KG1 (cell line): Measurements from ENCODE around the gene C2orf49.
A peak's percentile ranks its signal among the peaks of the same experiment; 100 is the strongest.

Experiments
- DNase-seq: peaks from one replicate; lab custom pipeline; 2025; lab: John Stamatoyannopoulos, UW

C2orf49 gene

GRCh38 chr2:105362862-105363591 lies 25.7 kb downstream of the C2orf49 start:
- DNase-seq = no peak

- DNase-seq = no peak
These were observed 27.2 kb downstream of the C2orf49 start for GRCh38 chr2:105364436-105365139.

GRCh38 chr2:105365206-105365605 lies 27.9 kb downstream of the C2orf49 start:
- DNase-seq = no peak

GRCh38 chr2:105368759-105369408 lies 31.5 kb downstream of the C2orf49 start:
- no peak for DNase-seq

GRCh38 chr2:105369777-105370690 lies 32.7 kb downstream of the C2orf49 start:
- peak; percentile 16 for DNase-seq

- DNase-seq = no peak
These were observed 33.8 kb downstream of the C2orf49 start for GRCh38 chr2:105371156-105371555.

- DNase-seq = no peak
These were observed 34.5 kb downstream of the C2orf49 start for GRCh38 chr2:105371810-105372209.

GRCh38 chr2:105373344-105373781 lies 36.0 kb downstream of the C2orf49 start:
- no peak for DNase-seq

- DNase-seq = no peak
These were observed 36.6 kb downstream of the C2orf49 start for GRCh38 chr2:105373895-105374401.

- DNase-seq = no peak
These were observed 37.7 kb downstream of the C2orf49 start for GRCh38 chr2:105375001-105375561.

- DNase-seq = no peak
These were observed 38.7 kb downstream of the C2orf49 start for GRCh38 chr2:105376010-105376409.

GRCh38 chr2:105376789-105377240 lies 39.5 kb downstream of the C2orf49 start:
- no peak for DNase-seq

GRCh38 chr2:105377871-105378270 lies 40.5 kb downstream of the C2orf49 start:
- DNase-seq = no peak

GRCh38 chr2:105378276-105378840 lies 41.0 kb downstream of the C2orf49 start:
- no peak for DNase-seq

GRCh38 chr2:105378921-105379383 lies 41.6 kb downstream of the C2orf49 start:
- no peak for DNase-seq

- DNase-seq = peak; percentile 11
These were observed 42.4 kb downstream of the C2orf49 start for GRCh38 chr2:105379741-105380186.

GRCh38 chr2:105380432-105381100 lies 43.2 kb downstream of the C2orf49 start:
- DNase-seq = no peak

GRCh38 chr2:105381101-105381668 lies 43.8 kb downstream of the C2orf49 start:
- no peak for DNase-seq

- no peak for DNase-seq
These were observed 44.8 kb downstream of the C2orf49 start for GRCh38 chr2:105382177-105382576.
